Large intestine (tissue), 3 donors: ENCODE data around the gene CSPG4. TPM values are rescaled to one million over a fixed set of nuclear protein-coding genes. Genes with fewer than 3 reads are reported as not detected.
A peak's percentile ranks its signal among the peaks of the same experiment; 100 is the strongest.

Experiments
- DNase-seq, 2 donors: peaks; one replicate each; pipeline versions ENCODE4 v3.0.0 to v3.0.0-alpha.2; 2013
- H3K27ac ChIP-seq: one replicate; pipeline ENCODE4 v1.5.1; 2013; ENCODE audit warnings: low read length
- H3K27me3 ChIP-seq: 2 replicates; pipeline ENCODE4 v1.6.1; 2013; ENCODE audit warnings: low read length; ENCODE audit not compliant: control insufficient read depth, insufficient read depth
- H3K36me3 ChIP-seq: 2 replicates; pipeline ENCODE4 v1.6.1; 2013; ENCODE audit warnings: low read length; ENCODE audit not compliant: control insufficient read depth, insufficient read depth
- H3K4me1 ChIP-seq: one replicate; pipeline ENCODE4 v1.6.1; 2013; ENCODE audit warnings: low read length; ENCODE audit not compliant: control insufficient read depth, insufficient read depth
- H3K4me3 ChIP-seq: one replicate; pipeline ENCODE4 v1.5.1; 2013; ENCODE audit warnings: low read length
- H3K9me3 ChIP-seq: one replicate; pipeline ENCODE4 v1.6.1; 2013; ENCODE audit warnings: mild to moderate bottlenecking, low read depth, low read length, moderate library complexity; ENCODE audit not compliant: control insufficient read depth
- WGBS: methylation state at CpG from one replicate; pipeline ENCODE4 v1.1.5; 2013; ENCODE audit warnings: low lambda C conversion rate; ENCODE audit not compliant: insufficient coverage; 5-methylcytosine and 5-hydroxymethylcytosine counted together
- polyA plus RNA-seq: library from polyadenylated mRNA; unstranded; fragments of 120-200 nt; gene quantifications from one replicate; pipeline ENCODE4 v1.2.1, GENCODE V29; 2013

Gene CSPG4
- polyA plus RNA-seq, 1 donor: 6.9 TPM

DNA sequence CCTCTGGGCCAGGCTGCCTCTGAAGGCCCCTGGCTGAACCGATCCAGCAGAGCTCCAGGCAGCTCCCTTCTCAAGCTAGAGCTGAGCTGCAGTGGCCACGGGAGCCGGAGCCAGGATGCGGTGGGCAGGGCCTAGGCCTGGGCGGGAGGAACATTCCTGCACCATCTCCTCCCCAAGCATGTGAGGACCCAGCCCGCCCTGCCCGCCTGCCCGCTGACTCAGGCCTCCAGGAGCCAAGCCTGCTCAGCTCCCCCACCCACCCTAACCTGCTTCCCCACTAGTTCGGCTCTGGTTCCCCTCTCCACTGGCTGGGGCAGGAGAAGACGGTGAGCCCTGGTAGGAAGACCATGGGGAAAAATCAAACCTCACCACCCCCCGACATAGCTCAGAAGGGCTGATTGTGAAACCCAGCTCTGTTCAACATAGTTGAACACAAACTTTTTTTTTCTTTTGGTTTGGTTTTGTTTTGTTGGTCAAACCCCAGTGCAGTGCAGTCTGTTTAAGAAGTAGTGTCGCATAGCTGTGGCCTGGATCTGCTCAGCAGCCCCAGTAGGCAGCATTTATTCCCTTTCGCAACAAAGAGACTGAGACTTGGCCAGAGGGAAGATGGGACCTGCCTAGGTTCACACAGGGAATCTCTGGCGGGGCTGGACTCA lies 51.4 kb downstream of the CSPG4 start:
- no peaks in the 10 kb centered on the region for H3K27me3 ChIP-seq
- H3K4me3 ChIP-seq: no peak overlapping the region
- peak overlapping the region; percentile 44 for H3K27ac ChIP-seq
- no peaks in the 10 kb centered on the region for H3K9me3 ChIP-seq
- H3K4me1 ChIP-seq: peaks cover 42% of the 10 kb centered on the region
- H3K36me3 ChIP-seq: peaks cover 40% of the 10 kb centered on the region
- no CpG with 5 or more reads among the region's 14 CpGs for WGBS
- peak; percentile 59 to 67 for DNase-seq

DNA sequence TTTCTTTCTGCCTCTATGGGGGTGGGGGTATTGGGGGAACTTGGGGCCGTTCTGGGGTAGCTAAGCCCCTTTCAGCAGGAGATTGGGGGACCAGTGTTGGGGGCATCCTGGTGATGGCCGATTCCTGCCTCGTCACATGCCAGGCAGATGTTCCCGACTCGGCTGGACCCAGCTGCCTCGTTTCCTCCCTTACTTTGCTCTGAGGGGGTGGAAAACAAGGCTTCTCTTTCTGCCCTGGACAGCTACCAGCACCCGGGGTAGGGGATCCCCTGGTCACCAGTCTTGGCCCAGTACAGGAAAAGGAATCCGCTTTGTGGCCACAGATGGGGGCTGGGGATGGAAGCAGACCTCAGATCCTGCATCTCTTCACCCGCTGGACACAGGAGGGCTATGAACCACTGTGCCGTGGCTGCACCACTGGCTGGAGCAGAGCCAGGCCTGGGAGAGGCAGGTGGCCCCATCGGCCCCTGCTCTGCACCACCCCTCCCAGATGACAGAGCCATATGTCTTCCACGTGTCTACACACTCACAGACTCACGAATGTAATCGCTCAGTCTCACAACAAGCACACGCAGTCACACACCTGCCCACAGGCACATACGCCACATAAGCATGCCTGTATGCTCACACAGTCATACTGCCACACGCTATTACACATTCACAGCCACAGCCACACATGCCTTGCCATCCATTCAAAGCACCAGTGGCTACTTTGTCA lies 52.6 kb downstream of the CSPG4 start:
- Histone ChIP-seq H3K36me3 (peaks cover 47% of the 10 kb centered on the region), H3K27ac (no peak overlapping the region)
- WGBS: no CpG with 5 or more reads among the region's 17 CpGs

DNA sequence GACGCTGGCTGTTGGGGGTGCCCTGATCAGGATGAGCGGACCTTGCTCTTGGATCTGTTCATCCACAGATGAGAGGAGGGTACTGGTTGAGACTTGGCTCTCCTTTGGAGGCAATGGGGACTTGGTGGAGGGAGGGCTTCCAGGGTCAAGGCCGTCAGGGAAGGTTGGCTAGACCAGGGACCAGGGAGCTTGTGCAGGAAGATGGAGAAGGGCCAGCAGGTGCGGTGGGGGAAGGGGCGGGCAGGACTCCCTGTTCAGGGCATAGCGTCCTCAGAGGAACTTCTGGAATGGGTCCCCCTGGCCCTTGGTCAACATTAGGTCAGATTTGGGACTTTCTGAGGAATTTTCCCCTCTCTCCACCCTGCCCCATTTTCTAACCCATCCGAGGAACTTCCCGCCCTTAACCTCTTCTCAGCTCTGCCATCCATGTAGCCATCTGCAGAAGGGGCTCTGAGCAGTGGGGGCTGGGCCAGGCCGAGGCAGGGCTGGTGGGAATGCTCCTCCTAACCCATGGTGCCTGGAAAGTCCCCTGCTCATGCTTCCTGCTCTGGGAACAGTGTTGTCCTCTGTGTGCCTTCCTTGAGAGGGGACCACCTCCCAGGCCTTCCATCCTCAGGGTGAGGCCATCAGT lies 53.4 kb downstream of the CSPG4 start:
- no peak for DNase-seq
- H3K27ac ChIP-seq: no peak overlapping the region
- H3K4me3 ChIP-seq: no peak overlapping the region
- no CpG with 5 or more reads among the region's 9 CpGs for WGBS
- peaks cover 55% of the 10 kb centered on the region for H3K36me3 ChIP-seq
- H3K9me3 ChIP-seq: no peaks in the 10 kb centered on the region
- peaks cover 45% of the 10 kb centered on the region for H3K4me1 ChIP-seq
- no peaks in the 10 kb centered on the region for H3K27me3 ChIP-seq

More for the DNA sequence above, 52.6 kb downstream of the CSPG4 start:
- no peak overlapping the region for H3K4me3 ChIP-seq
- H3K9me3 ChIP-seq: no peaks in the 10 kb centered on the region
- H3K27me3 ChIP-seq: no peaks in the 10 kb centered on the region
- peaks cover 43% of the 10 kb centered on the region for H3K4me1 ChIP-seq
- DNase-seq: no peak

DNA sequence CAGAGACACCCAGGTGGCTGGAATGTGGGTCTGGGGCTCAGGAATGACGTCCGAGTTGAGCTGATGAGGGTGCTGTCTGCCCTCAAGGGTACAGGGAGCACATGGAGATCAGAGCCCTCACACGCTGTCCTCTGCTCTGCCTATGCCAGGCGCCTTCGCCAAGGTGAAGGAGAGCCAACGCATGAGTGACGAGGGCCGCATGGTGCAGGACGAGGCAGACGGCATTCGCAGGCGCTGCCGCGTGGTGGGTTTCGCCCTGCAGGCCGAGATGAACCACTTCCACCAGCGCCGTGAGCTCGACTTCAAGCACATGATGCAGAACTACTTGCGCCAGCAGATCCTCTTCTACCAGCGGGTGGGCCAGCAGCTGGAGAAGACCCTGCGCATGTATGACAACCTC lies 55.8 kb downstream of the CSPG4 start:
- H3K4me3 ChIP-seq: no peak overlapping the region
- H3K27me3 ChIP-seq: no peaks in the 10 kb centered on the region
- H3K27ac ChIP-seq: no peak overlapping the region
- WGBS: no CpG with 5 or more reads among the region's 22 CpGs
- DNase-seq: no peak
- peaks cover 62% of the 10 kb centered on the region for H3K36me3 ChIP-seq
- H3K9me3 ChIP-seq: no peaks in the 10 kb centered on the region
- peaks cover 47% of the 10 kb centered on the region for H3K4me1 ChIP-seq

DNA sequence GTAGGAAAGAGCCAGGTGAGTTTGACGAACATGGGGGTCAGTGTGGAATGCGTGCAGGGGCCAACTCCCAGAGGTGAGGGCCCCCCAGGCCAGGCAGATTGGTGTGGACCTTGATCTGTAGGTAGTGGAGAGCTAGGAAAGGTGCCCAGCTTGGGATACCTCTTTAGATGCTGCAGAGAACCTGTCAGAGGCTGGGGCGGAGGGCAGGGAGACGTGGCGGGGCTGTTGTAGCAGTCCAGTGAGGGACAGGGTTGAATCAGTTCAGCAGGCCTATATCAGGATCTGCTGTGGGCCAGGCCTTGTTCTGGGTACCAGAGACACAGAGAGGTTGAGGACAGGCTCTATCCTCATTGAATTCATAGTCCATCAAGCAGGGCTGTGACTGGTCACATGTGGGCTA lies 56.3 kb downstream of the CSPG4 start:
- no CpG with 5 or more reads among the region's 5 CpGs for WGBS
- no peaks in the 10 kb centered on the region for H3K27me3 ChIP-seq
- peaks cover 48% of the 10 kb centered on the region for H3K4me1 ChIP-seq
- H3K27ac ChIP-seq: no peak overlapping the region
- H3K36me3 ChIP-seq: peaks cover 65% of the 10 kb centered on the region
- H3K4me3 ChIP-seq: no peak overlapping the region
- H3K9me3 ChIP-seq: no peaks in the 10 kb centered on the region
- DNase-seq: no peak

DNA sequence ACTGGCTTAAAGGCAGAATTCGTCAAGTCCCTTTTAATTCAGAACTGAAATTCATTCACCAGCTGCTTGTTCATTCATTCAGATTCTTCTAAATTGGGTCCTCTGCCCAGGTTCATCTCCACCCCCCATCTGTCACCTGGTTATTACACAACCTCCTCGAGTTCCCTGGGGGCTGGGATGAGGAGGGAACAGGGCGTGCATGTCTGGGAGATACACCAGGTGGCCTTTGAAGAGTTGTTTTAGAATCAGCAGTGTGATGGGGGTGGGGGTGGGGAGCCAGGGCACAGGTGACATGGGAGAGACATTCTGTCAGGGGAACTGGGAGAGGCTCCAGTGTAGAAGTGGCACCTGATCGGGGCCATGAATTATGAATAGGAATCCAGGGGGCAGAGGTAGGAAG lies 56.7 kb downstream of the CSPG4 start:
- peak; percentile 43 to 53 for DNase-seq
- 80% methylated on average over 1 of the region's 4 CpGs for WGBS
- peaks cover 50% of the 10 kb centered on the region for H3K4me1 ChIP-seq
- no peak overlapping the region for H3K4me3 ChIP-seq
- H3K36me3 ChIP-seq: peaks cover 69% of the 10 kb centered on the region
- H3K27ac ChIP-seq: no peak overlapping the region
- H3K9me3 ChIP-seq: no peaks in the 10 kb centered on the region
- no peaks in the 10 kb centered on the region for H3K27me3 ChIP-seq

DNA sequence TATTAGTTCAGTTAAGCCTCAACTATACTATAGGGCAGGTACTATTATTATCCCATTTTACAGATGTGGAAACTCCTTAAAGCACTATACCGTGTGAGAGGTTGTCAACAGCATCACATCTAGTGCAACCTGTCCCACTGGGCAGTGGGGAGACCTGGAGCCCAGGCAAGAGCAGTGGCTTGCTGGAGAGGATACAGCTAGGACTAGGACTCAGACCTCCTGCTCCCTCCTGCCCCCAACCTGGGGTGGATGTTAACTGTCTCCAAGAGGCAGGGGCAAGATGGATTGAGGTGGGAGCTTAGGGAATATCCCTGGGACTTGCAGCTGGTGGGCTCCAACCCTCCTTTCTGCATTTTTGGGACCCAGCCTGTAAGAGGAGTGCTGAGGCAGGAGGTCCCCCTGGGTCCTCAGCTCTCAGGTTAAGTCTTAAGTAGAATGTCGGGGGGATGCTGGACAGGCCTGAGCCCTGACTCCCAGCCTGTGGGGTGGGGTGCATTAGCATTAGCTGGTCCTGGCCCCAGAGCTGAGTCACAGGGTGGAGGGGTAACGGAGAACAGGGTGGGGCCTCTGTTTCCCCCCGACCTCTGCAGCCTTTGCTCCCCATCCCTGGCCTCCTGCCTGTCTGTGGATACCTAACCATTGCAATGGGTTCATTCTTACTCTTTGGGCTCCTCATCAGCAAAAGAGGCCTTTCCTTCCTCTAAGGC lies 58.3 kb downstream of the CSPG4 start:
- no peak overlapping the region for H3K4me3 ChIP-seq
- WGBS: no CpG with 5 or more reads among the region's 4 CpGs
- DNase-seq: no peak
- H3K4me1 ChIP-seq: peaks cover 55% of the 10 kb centered on the region
- H3K27me3 ChIP-seq: no peaks in the 10 kb centered on the region
- H3K36me3 ChIP-seq: peaks cover 72% of the 10 kb centered on the region
- no peaks in the 10 kb centered on the region for H3K9me3 ChIP-seq
- H3K27ac ChIP-seq: no peak overlapping the region

DNA sequence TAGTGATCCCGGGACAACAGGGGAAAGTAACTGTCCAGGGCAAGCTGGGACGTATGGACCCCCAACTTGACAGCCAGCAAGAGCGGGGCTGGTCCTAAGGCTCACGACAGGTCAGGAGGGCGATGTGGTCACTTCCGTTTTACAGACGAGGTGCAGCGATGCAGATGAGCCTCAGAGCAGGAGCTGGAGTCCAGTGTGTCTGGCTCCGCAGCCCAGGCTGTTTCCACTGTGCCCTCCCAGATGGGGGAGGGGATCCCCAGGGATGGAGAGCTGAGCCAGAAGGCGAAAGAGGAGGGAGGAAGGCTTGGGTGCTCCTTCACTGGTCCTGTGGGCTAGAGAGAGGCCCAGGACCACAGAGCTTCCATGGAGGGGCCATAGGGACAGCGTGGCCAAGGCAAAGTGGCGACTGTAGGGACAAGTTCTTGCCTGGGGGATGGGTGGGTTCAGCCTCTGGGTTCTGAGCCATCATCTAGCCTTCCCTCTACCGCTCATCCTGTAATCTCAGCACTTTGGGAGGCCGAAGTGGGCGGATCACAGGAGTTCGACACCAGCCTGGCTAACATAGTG lies 59.2 kb downstream of the CSPG4 start:
- Histone ChIP-seq H3K4me3 (no peak overlapping the region), H3K27ac (no peak overlapping the region), H3K9me3 (no peaks in the 10 kb centered on the region), H3K4me1 (peaks cover 62% of the 10 kb centered on the region), H3K27me3 (no peaks in the 10 kb centered on the region), H3K36me3 (peaks cover 66% of the 10 kb centered on the region)
- DNase-seq: no peak
- WGBS: no CpG with 5 or more reads among the region's 16 CpGs

DNA sequence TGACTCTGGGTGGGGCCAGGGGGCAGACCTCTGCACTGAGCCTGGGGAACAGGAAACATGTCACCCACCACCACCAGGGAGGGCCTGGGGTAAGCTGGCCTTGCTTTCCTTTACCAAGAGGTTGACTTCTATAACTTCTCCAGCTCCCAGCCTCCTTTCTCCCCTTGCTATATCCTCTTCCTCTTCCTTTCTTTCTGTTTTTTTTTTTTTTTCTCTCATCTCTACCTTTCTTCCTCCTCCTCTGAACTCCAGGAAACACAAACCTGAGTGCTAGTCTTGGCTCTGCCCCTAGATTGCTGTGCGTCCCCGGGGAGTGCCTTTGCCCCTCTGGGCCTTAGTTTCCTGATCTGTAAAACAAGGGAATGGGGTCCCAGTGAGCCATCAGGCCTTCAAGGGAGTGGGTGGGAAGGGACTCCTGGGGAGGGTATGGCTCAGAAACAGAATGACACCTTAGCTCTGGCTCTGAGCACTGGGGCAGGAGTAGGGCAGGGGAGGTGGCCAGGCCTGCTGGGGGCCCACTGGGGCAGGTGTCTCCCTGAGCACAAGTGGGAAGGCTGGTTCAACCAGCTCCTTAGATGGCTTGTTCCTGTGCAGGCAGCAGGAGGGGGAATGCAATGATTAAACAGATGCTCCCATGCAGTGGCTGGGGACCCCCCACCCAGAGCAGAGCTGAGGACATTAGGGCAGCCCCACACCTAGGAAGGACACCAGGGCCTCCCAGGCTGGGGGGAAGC lies 60.7 kb downstream of the CSPG4 start:
- WGBS: no CpG with 5 or more reads among the region's 2 CpGs
- Histone ChIP-seq H3K4me1 (peaks cover 62% of the 10 kb centered on the region), H3K9me3 (no peaks in the 10 kb centered on the region), H3K27ac (no peak overlapping the region), H3K27me3 (no peaks in the 10 kb centered on the region), H3K4me3 (no peak overlapping the region), H3K36me3 (peaks cover 52% of the 10 kb centered on the region)
- DNase-seq: no peak
